Mesenchymal stem cell (in vitro differentiated cells and primary cell): Measurements from ENCODE around the gene WNT6.
A peak's percentile ranks its signal among the peaks of the same experiment; 100 is the strongest.

Source experiments
- DNase-seq: peaks from one replicate; pipeline ENCODE4 v3.0.0-alpha.2; 2013
- H2AFZ ChIP-seq: one replicate; pipeline ENCODE4 v1.6.1; 2013; ENCODE audit warnings: low read depth, mild to moderate bottlenecking, control low read depth, inconsistent platforms, low read length, moderate library complexity
- H2AK5ac ChIP-seq: 2 replicates; pipeline ENCODE4 v1.6.1; 2013; ENCODE audit warnings: low read length, moderate library complexity, mild to moderate bottlenecking, inconsistent platforms; ENCODE audit not compliant: severe bottlenecking
- H2BK120ac ChIP-seq: one replicate; pipeline ENCODE4 v1.6.1; 2013; ENCODE audit warnings: low read depth, mild to moderate bottlenecking, inconsistent platforms, low read length, moderate library complexity
- H2BK12ac ChIP-seq, 2 experiments: one replicate each; pipeline ENCODE4 v1.6.1; 2013; ENCODE audit warnings: inconsistent platforms in 2 of 2, low read length in 2 of 2, mild to moderate bottlenecking in 2 of 2, moderate library complexity in 2 of 2, control low read depth in 1 of 2
- H2BK15ac ChIP-seq: one replicate; pipeline ENCODE4 v1.6.1; 2013; ENCODE audit warnings: mild to moderate bottlenecking, low read depth, inconsistent platforms; ENCODE audit not compliant: poor library complexity, severe bottlenecking
- H2BK5ac ChIP-seq: 2 replicates; pipeline ENCODE4 v1.6.1; 2013; ENCODE audit warnings: low read depth, mild to moderate bottlenecking, low read length, control low read depth, inconsistent platforms; ENCODE audit not compliant: poor library complexity, severe bottlenecking
- H3K14ac ChIP-seq, 2 experiments: one replicate each; pipeline ENCODE4 v1.6.1; 2013; ENCODE audit warnings: inconsistent platforms in 2 of 2, low read length in 2 of 2, control low read depth in 1 of 2, mild to moderate bottlenecking in 1 of 2, moderate library complexity in 1 of 2
- H3K18ac ChIP-seq, 2 experiments: one replicate each; pipeline ENCODE4 v1.6.1; 2013; ENCODE audit warnings: inconsistent platforms in 2 of 2, low read length in 2 of 2, control low read depth in 1 of 2, low read depth in 1 of 2, mild to moderate bottlenecking in 1 of 2
- H3K23ac ChIP-seq, 2 experiments: one replicate each; pipeline ENCODE4 v1.6.1; 2013; ENCODE audit warnings: inconsistent platforms in 2 of 2, low read length in 2 of 2, mild to moderate bottlenecking in 2 of 2, moderate library complexity in 2 of 2, control low read depth in 1 of 2
- H3K27ac ChIP-seq: 2 replicates; pipeline ENCODE4 v1.5.1; 2013; ENCODE audit warnings: mild to moderate bottlenecking, moderate library complexity, low read length, control low read depth, inconsistent platforms; ENCODE audit not compliant: poor library complexity, severe bottlenecking
- H3K27me3 ChIP-seq, 2 experiments: 2 replicates each; pipeline versions ENCODE4 v1.6.1 to v1.7.0; 2013; ENCODE audit warnings: low read length in 2 of 2, mild to moderate bottlenecking in 2 of 2, moderate library complexity in 2 of 2, control low read depth in 1 of 2, inconsistent platforms in 1 of 2; ENCODE audit not compliant: control insufficient read depth in 1 of 2, insufficient read depth in 1 of 2
- H3K36me3 ChIP-seq, 2 experiments: 2 replicates each; pipeline versions ENCODE4 v1.6.1 to v1.7.0; 2013; ENCODE audit warnings: low read length in 2 of 2, control low read depth in 1 of 2, inconsistent platforms in 1 of 2, low read depth in 1 of 2, mild to moderate bottlenecking in 1 of 2; ENCODE audit not compliant: insufficient read depth in 2 of 2, control insufficient read depth in 1 of 2
- H3K4ac ChIP-seq, 2 experiments: one replicate each; pipeline ENCODE4 v1.6.1; 2013; ENCODE audit warnings: inconsistent platforms in 2 of 2, low read length in 2 of 2, mild to moderate bottlenecking in 2 of 2, moderate library complexity in 2 of 2, control low read depth in 1 of 2, low read depth in 1 of 2
- H3K4me1 ChIP-seq: 2 replicates; pipeline ENCODE4 v1.6.1; 2013; ENCODE audit warnings: low read depth, low read length, control low read depth; ENCODE audit not compliant: control insufficient read depth, insufficient read depth
- H3K4me2 ChIP-seq: 2 replicates; pipeline ENCODE4 v1.6.1; 2013; ENCODE audit warnings: low read length, mild to moderate bottlenecking, inconsistent platforms; ENCODE audit not compliant: poor library complexity, severe bottlenecking
- H3K4me3 ChIP-seq, 2 experiments: 2 replicates each; pipeline versions ENCODE4 v1.5.1 to v1.7.0; 2013; ENCODE audit warnings: low read length in 2 of 2, mild to moderate bottlenecking in 2 of 2, control low read depth in 1 of 2, low read depth in 1 of 2; ENCODE audit not compliant: insufficient read depth in 1 of 2
- H3K79me1 ChIP-seq: replicated peaks from 2 replicates; pipeline ENCODE4 v1.6.1; 2013; ENCODE audit warnings: mild to moderate bottlenecking, control low read depth, low read length, inconsistent platforms; ENCODE audit not compliant: poor library complexity, severe bottlenecking
- H3K9ac ChIP-seq: 2 replicates; pipeline ENCODE4 v1.7.0; 2013; ENCODE audit warnings: mild to moderate bottlenecking, low read length, moderate library complexity
- H3K9me3 ChIP-seq: 2 replicates; pipeline ENCODE4 v1.7.0; 2013; ENCODE audit warnings: mild to moderate bottlenecking, low read length; ENCODE audit not compliant: control insufficient read depth
- H4K8ac ChIP-seq: one replicate; pipeline ENCODE4 v1.6.1; 2013; ENCODE audit warnings: inconsistent platforms, mild to moderate bottlenecking, low read length, moderate library complexity
- H4K91ac ChIP-seq: one replicate; pipeline ENCODE4 v1.6.1; 2013; ENCODE audit warnings: mild to moderate bottlenecking, low read length, inconsistent platforms
- whole genome bisulfite sequencing: methylation state at CpG from one replicate; pipeline ENCODE4 v1.1.7; 2013; ENCODE audit warnings: mixed read lengths; 5-methylcytosine and 5-hydroxymethylcytosine counted together

Gene WNT6

GRCh38 chr2:218898109-218898878 lies 38.7 kb downstream of the WNT6 start:
- Histone ChIP-seq H3K9ac (peak overlapping the region; percentile 30), H2AFZ (no peak overlapping the region), H3K4ac (no peak overlapping the region), H3K18ac (no peak overlapping the region), H3K4me1 (peaks cover 26% of the 10 kb centered on the region), H3K23ac (no peak overlapping the region), H3K79me1 (no peaks in the 10 kb centered on the region), H4K8ac (no peak overlapping the region), H2BK12ac (no peak overlapping the region), H4K91ac (no peak overlapping the region), H2AK5ac (no peak overlapping the region), H3K27ac (no peak overlapping the region), H2BK15ac (no peak overlapping the region), H3K9me3 (no peaks in the 10 kb centered on the region), H3K4me2 (no peak overlapping the region), H3K14ac (no peak overlapping the region), H3K36me3 (no peaks in the 10 kb centered on the region), H2BK120ac (no peak overlapping the region), H3K4me3 (peak overlapping the region in 1 of 2 experiments; percentile 67), H2BK5ac (no peak overlapping the region), H3K27me3 (peaks cover 89 to 93% of the 10 kb centered on the region in 2 experiments)
- DNase-seq, result peak; percentile 37
- WGBS, result 12% methylated on average over 52 of the region's 52 CpGs

DNA sequence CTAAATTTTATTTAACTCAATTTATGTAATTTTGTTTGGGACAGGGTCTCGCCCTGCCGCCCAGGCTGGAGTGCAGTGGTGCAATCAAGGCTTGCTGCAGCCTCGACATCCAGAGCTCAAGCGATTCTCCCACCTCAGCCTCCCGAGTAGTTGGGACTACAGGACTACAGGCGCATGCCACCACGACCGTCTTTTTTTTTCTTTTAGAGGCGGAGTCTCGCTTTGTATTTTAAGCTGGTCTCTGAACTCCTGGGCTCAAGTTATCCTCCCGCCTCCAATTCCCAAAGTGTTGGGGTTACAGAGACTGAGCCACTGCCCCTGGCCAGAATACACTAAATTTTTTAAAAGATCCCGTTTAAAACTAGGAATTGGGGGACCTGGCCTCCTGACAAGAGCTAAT lies 39.5 kb downstream of the WNT6 start:
- H4K8ac ChIP-seq, result no peak overlapping the region
- peaks cover 85 to 90% of the 10 kb centered on the region in 2 experiments for H3K27me3 ChIP-seq
- no peaks in the 10 kb centered on the region for H3K9me3 ChIP-seq
- H3K36me3 ChIP-seq, result no peaks in the 10 kb centered on the region
- no peak overlapping the region for H3K9ac ChIP-seq
- H3K23ac ChIP-seq, result no peak overlapping the region
- H3K18ac ChIP-seq, result no peak overlapping the region
- H3K27ac ChIP-seq, result no peak overlapping the region
- no peak overlapping the region for H3K4me2 ChIP-seq
- H3K14ac ChIP-seq, result no peak overlapping the region
- H2BK15ac ChIP-seq, result no peak overlapping the region
- no peak overlapping the region for H3K4me3 ChIP-seq
- WGBS, result 30% methylated on average over 12 of the region's 12 CpGs
- no peak overlapping the region for H2AK5ac ChIP-seq
- H3K4me1 ChIP-seq, result peaks cover 24% of the 10 kb centered on the region
- no peak overlapping the region for H3K4ac ChIP-seq
- DNase-seq, result no peak
- no peak overlapping the region for H2BK12ac ChIP-seq
- no peak overlapping the region for H2BK120ac ChIP-seq
- no peak overlapping the region for H4K91ac ChIP-seq
- H2BK5ac ChIP-seq, result no peak overlapping the region
- H2AFZ ChIP-seq, result no peak overlapping the region
- H3K79me1 ChIP-seq, result no peaks in the 10 kb centered on the region

- DNase-seq, result no peak
These were observed 42.8 kb downstream of the WNT6 start for GRCh38 chr2:218902427-218902826.

GRCh38 chr2:218904176-218904575 lies 44.6 kb downstream of the WNT6 start:
- no peak overlapping the region for H4K91ac ChIP-seq
- no peak overlapping the region for H2BK15ac ChIP-seq
- no peak overlapping the region for H3K9ac ChIP-seq
- H2BK120ac ChIP-seq, result no peak overlapping the region
- no peak overlapping the region for H4K8ac ChIP-seq
- H3K4me3 ChIP-seq, result no peak overlapping the region
- no peaks in the 10 kb centered on the region for H3K36me3 ChIP-seq
- no peak overlapping the region for H3K18ac ChIP-seq
- WGBS, result 35% methylated on average over 2 of the region's 2 CpGs
- no peak overlapping the region for H2BK12ac ChIP-seq
- no peak overlapping the region for H3K4ac ChIP-seq
- peaks cover 65 to 75% of the 10 kb centered on the region in 2 experiments for H3K27me3 ChIP-seq
- H2BK5ac ChIP-seq, result no peak overlapping the region
- H3K14ac ChIP-seq, result no peak overlapping the region
- H3K23ac ChIP-seq, result no peak overlapping the region
- no peaks in the 10 kb centered on the region for H3K79me1 ChIP-seq
- no peak overlapping the region for H2AFZ ChIP-seq
- H3K4me1 ChIP-seq, result peaks cover 4% of the 10 kb centered on the region
- H3K4me2 ChIP-seq, result no peak overlapping the region
- DNase-seq, result no peak
- H3K27ac ChIP-seq, result no peak overlapping the region
- H2AK5ac ChIP-seq, result no peak overlapping the region
- no peaks in the 10 kb centered on the region for H3K9me3 ChIP-seq

More at GRCh38 chr2:218902427-218902826, 42.8 kb downstream of the WNT6 start:
- Histone ChIP-seq H3K18ac (no peak overlapping the region), H3K4me3 (no peak overlapping the region), H2AFZ (no peak overlapping the region), H3K4me1 (peaks cover 9% of the 10 kb centered on the region), H3K27ac (no peak overlapping the region), H4K8ac (no peak overlapping the region), H3K4ac (no peak overlapping the region), H2BK15ac (no peak overlapping the region), H2BK12ac (no peak overlapping the region), H4K91ac (no peak overlapping the region), H3K36me3 (no peaks in the 10 kb centered on the region), H3K9ac (no peak overlapping the region), H2BK120ac (no peak overlapping the region), H3K4me2 (no peak overlapping the region), H3K23ac (no peak overlapping the region), H2BK5ac (no peak overlapping the region), H3K27me3 (peaks cover 77 to 82% of the 10 kb centered on the region in 2 experiments), H2AK5ac (no peak overlapping the region), H3K9me3 (no peaks in the 10 kb centered on the region), H3K79me1 (no peaks in the 10 kb centered on the region), H3K14ac (no peak overlapping the region)
- 78% methylated on average over 4 of the region's 4 CpGs for WGBS
